NK-92 treated with Interleukin-12 subunit alpha and Interleukin-12 subunit beta, amount 100 ng/mL, for 24 hours (cell line): Measurements from ENCODE around the gene AHSG.
"Not testable (repeated sequence)": the region's sequence is repeated elsewhere in the genome, so short reads cannot be mapped to it uniquely, and the experiment has no call there.

Experiments
- DNase-seq: peaks from one replicate; lab custom pipeline; 2025; lab: John Stamatoyannopoulos, UW

AHSG gene

GRCh38 chr3:186618318-186618938 lies 5.6 kb downstream of the AHSG start:
- no peak for DNase-seq

GRCh38 chr3:186619787-186620212 lies 6.9 kb downstream of the AHSG start:
- no peak for DNase-seq

GRCh38 chr3:186620213-186621092 lies 7.6 kb downstream of the AHSG start:
- no peak for DNase-seq

GRCh38 chr3:186621894-186622650 lies 9.2 kb downstream of the AHSG start:
- DNase-seq = no peak

GRCh38 chr3:186622651-186623310 lies 9.9 kb downstream of the AHSG start:
- DNase-seq = no peak

GRCh38 chr3:186624598-186624997 lies 11.7 kb downstream of the AHSG start:
- DNase-seq = no peak

- DNase-seq = no peak
These were observed 12.8 kb downstream of the AHSG start for GRCh38 chr3:186625600-186626042.

- no peak for DNase-seq
These were observed 13.5 kb downstream of the AHSG start for GRCh38 chr3:186626254-186626847.

GRCh38 chr3:186627852-186628414 lies 15.1 kb downstream of the AHSG start:
- DNase-seq = no peak

GRCh38 chr3:186628756-186629155 lies 15.9 kb downstream of the AHSG start:
- DNase-seq = no peak

GRCh38 chr3:186630950-186631641 lies 18.2 kb downstream of the AHSG start:
- no peak for DNase-seq

- DNase-seq = no peak
These were observed 20.6 kb downstream of the AHSG start for GRCh38 chr3:186633481-186633880.

- DNase-seq = not testable (repeated sequence)
These were observed 21.3 kb downstream of the AHSG start for GRCh38 chr3:186634207-186634606.

- no peak for DNase-seq
These were observed 22.7 kb downstream of the AHSG start for GRCh38 chr3:186635532-186635931.

- DNase-seq = no peak
These were observed 23.7 kb downstream of the AHSG start for GRCh38 chr3:186636536-186636935.

- no peak for DNase-seq
These were observed 24.8 kb downstream of the AHSG start for GRCh38 chr3:186637686-186638085.

- no peak for DNase-seq
These were observed 25.4 kb downstream of the AHSG start for GRCh38 chr3:186638259-186638658.

- DNase-seq = no peak
These were observed 27.1 kb downstream of the AHSG start, which contains the start of gene FETUB for GRCh38 chr3:186639778-186640472. Gene FETUB, plus strand, starts transcription at chr3:186640399. Its CDS starts 62 bp downstream, at chr3:186640461.

- no peak for DNase-seq
These were observed 27.6 kb downstream of the AHSG start for GRCh38 chr3:186640473-186640818.

GRCh38 chr3:186640929-186641328 lies 28.1 kb downstream of the AHSG start:
- DNase-seq = no peak
